ENCODE measurements around the gene OGFR.

- TF ChIP-seq CTCF (IDR thresholded peaks at IDR 0.05): no peak
- no peak for TF ChIP-seq EZH2 (IDR thresholded peaks at IDR 0.05)
Measured at GRCh38 chr20:62830821-62831220, 26.2 kb downstream of the OGFR start.

Data from neural progenitor cell (in vitro differentiated cells).